ENCODE results near the gene PRH1. TPM values are rescaled to one million over a fixed set of nuclear protein-coding genes. Genes with fewer than 3 reads are reported as not detected.

Gene PRH1
- total RNA-seq, 1 experiment from 2014 or later = 1.5 TPM

- no peaks in the 10 kb centered on the region for H3K27me3 ChIP-seq
- no peak for DNase-seq
Observed at GRCh38 chr12:10855807-10856206, 28.2 kb downstream of the PRH1 start.

GRCh38 chr12:10853776-10854175, 30.3 kb downstream of the PRH1 start:
- Histone ChIP-seq H3K36me3 (peaks cover 4% of the 10 kb centered on the region), H3K4me3 (no peak overlapping the region), H3K27me3 (no peaks in the 10 kb centered on the region), H3K9me3 (peaks cover 6% of the 10 kb centered on the region; the same call in 1 of the 2 replicates)
- no peak for DNase-seq

More at GRCh38 chr12:10855807-10856206, 28.2 kb downstream of the PRH1 start:
- Histone ChIP-seq H3K36me3 (peaks cover 4% of the 10 kb centered on the region), H3K4me3 (no peak overlapping the region), H3K9me3 (peaks cover 6% of the 10 kb centered on the region)

- Histone ChIP-seq H3K36me3 (peaks cover 4% of the 10 kb centered on the region; the same call in 1 of the 2 replicates), H3K9me3 (0 out of 2 replicates have a peak, but pooled peaks cover 2% of the 10 kb centered on the region), H3K27me3 (no peaks in the 10 kb centered on the region), H3K4me3 (no peak overlapping the region)
- no peak for DNase-seq
Observed at GRCh38 chr12:10851243-10851858, 32.7 kb downstream of the PRH1 start.

GRCh38 chr12:10849425-10849878, 34.6 kb downstream of the PRH1 start, which contains the start of gene PRR4:
Gene PRR4 (minus strand): TSS chr12:10849475. CDS start chr12:10849437, 38 bp downstream.
- no peak for DNase-seq
- no peak within 1 kb of the TSS for H3K4me3 ChIP-seq
- H3K36me3 ChIP-seq = no peaks in the 10 kb centered on the region
- H3K9me3 ChIP-seq = no peaks in the 10 kb centered on the region
- no peaks in the 10 kb centered on the region for H3K27me3 ChIP-seq

- no peak for DNase-seq
- H3K4me3 ChIP-seq = no peak overlapping the region
- H3K36me3 ChIP-seq = no peaks in the 10 kb centered on the region
Observed at GRCh38 chr12:10847744-10848143, 36.3 kb downstream of the PRH1 start.

GRCh38 chr12:10842862-10843261, 41.2 kb downstream of the PRH1 start:
- Histone ChIP-seq H3K36me3 (no peaks in the 10 kb centered on the region), H3K9me3 (no peaks in the 10 kb centered on the region), H3K4me3 (no peak overlapping the region), H3K27me3 (no peaks in the 10 kb centered on the region)
- DNase-seq = no peak

More at GRCh38 chr12:10847744-10848143, 36.3 kb downstream of the PRH1 start:
- no peaks in the 10 kb centered on the region for H3K9me3 ChIP-seq
- H3K27me3 ChIP-seq = no peaks in the 10 kb centered on the region

- H3K27me3 ChIP-seq = no peaks in the 10 kb centered on the region
- H3K36me3 ChIP-seq = no peaks in the 10 kb centered on the region
- no peaks in the 10 kb centered on the region for H3K9me3 ChIP-seq
- H3K4me3 ChIP-seq = no peak overlapping the region
- DNase-seq = no peak
Observed at GRCh38 chr12:10838461-10838860, 45.6 kb downstream of the PRH1 start.

Other genes starting within 250 kb of the PRH1 start
- not detected in 2 replicates for gene STYK1, start 210.2 kb downstream of the PRH1 start, total RNA-seq (2014; rRNA removed; shearing (Covaris generic); ENCODE audit: low replicate concordance)
- 325 and 352 TPM in 2 replicates for gene YBX3, start 160.9 kb downstream of the PRH1 start, total RNA-seq (2014; rRNA removed; shearing (Covaris generic); ENCODE audit: low replicate concordance)
- gene TAS2R7, start 81.6 kb downstream of the PRH1 start, total RNA-seq (2014; rRNA removed; shearing (Covaris generic); ENCODE audit: low replicate concordance) = not detected in 2 replicates
- not detected in 2 replicates for gene TAS2R8, start 77.0 kb downstream of the PRH1 start, total RNA-seq (2014; rRNA removed; shearing (Covaris generic); ENCODE audit: low replicate concordance)
- not detected in 2 replicates for gene TAS2R9, start 74.1 kb downstream of the PRH1 start, total RNA-seq (2014; rRNA removed; shearing (Covaris generic); ENCODE audit: low replicate concordance)
- not detected in 2 replicates for gene TAS2R10, start 57.9 kb downstream of the PRH1 start, total RNA-seq (2014; rRNA removed; shearing (Covaris generic); ENCODE audit: low replicate concordance)
- not detected in 2 replicates for gene PRR4, start 34.8 kb downstream of the PRH1 start, total RNA-seq (2014; rRNA removed; shearing (Covaris generic); ENCODE audit: low replicate concordance)
- 1.4 TPM in 1 of 2 replicates, not detected in the other for gene TAS2R13, start 25.3 kb upstream of the PRH1 start, total RNA-seq (2014; rRNA removed; shearing (Covaris generic); ENCODE audit: low replicate concordance)
- gene PRH2, start 45.0 kb upstream of the PRH1 start, total RNA-seq (2014; rRNA removed; shearing (Covaris generic); ENCODE audit: low replicate concordance) = not detected in 2 replicates
- 0.12 and 2.6 TPM in 2 replicates for gene TAS2R14, start 55.0 kb upstream of the PRH1 start, total RNA-seq (2014; rRNA removed; shearing (Covaris generic); ENCODE audit: low replicate concordance)
- not detected in 2 replicates for gene TAS2R50, start 102.7 kb upstream of the PRH1 start, total RNA-seq (2014; rRNA removed; shearing (Covaris generic); ENCODE audit: low replicate concordance)
- not detected in 2 replicates for gene TAS2R20, start 114.0 kb upstream of the PRH1 start, total RNA-seq (2014; rRNA removed; shearing (Covaris generic); ENCODE audit: low replicate concordance)
- not detected in 2 replicates for gene TAS2R19, start 138.4 kb upstream of the PRH1 start, total RNA-seq (2014; rRNA removed; shearing (Covaris generic); ENCODE audit: low replicate concordance)
- 1.8 TPM in 1 of 2 replicates, not detected in the other for gene TAS2R31, start 147.2 kb upstream of the PRH1 start, total RNA-seq (2014; rRNA removed; shearing (Covaris generic); ENCODE audit: low replicate concordance)
- 0.10 TPM in 1 of 2 replicates, not detected in the other for gene TAS2R46, start 178.0 kb upstream of the PRH1 start, total RNA-seq (2014; rRNA removed; shearing (Covaris generic); ENCODE audit: low replicate concordance)
- gene TAS2R43, start 208.1 kb upstream of the PRH1 start, total RNA-seq (2014; rRNA removed; shearing (Covaris generic); ENCODE audit: low replicate concordance) = not detected in 2 replicates

All from MG63 (cell line).